WTC11 (cell line): ENCODE results near the gene NAT8L. TPM values are rescaled to one million over a fixed set of nuclear protein-coding genes. Genes with fewer than 3 reads are reported as not detected.

Experiments used
- ATAC-seq: fragments of 200-7000 bp; cut with Tn5 transposase; 2 replicates; pipeline ENCODE4 v1.10.0; 2021; ENCODE audit warnings: mild to moderate bottlenecking, moderate library complexity
- CTCF ChIA-PET: fragments of 300-600 bp; sonication (Branson Sonifier 250); formaldehyde crosslinking; loops from one replicate; lab custom pipeline; 2021; ENCODE audit warnings: antibody characterized with exemption; lab: Charles Lee
- POLR2A ChIA-PET: fragments of 350-600 bp; sonication (Branson Sonifier 250); formaldehyde crosslinking; loops from one replicate; lab custom pipeline; 2021; ENCODE audit warnings: antibody characterized with exemption; lab: Charles Lee
- DNase-seq: peaks from one replicate; pipeline ENCODE4 v3.0.0; 2021; ENCODE audit warnings: low spot score
- H3K27ac Mint-ChIP-seq: 2 replicates; pipeline ENCODE4 v1.8.0; 2021; ENCODE audit warnings: mixed read lengths
- H3K27me3 Mint-ChIP-seq: 2 replicates; pipeline ENCODE4 v1.8.0; 2021; ENCODE audit warnings: low read depth, mild to moderate bottlenecking, moderate library complexity, mixed read lengths
- H3K36me3 Mint-ChIP-seq: 2 replicates; pipeline ENCODE4 v1.8.0; 2021; ENCODE audit warnings: mixed read lengths
- H3K4me1 Mint-ChIP-seq: 2 replicates; pipeline ENCODE4 v1.8.0; 2022; ENCODE audit warnings: mixed read lengths
- H3K4me3 Mint-ChIP-seq: 2 replicates; pipeline ENCODE4 v1.8.0; 2021; ENCODE audit warnings: mild to moderate bottlenecking, moderate library complexity, mixed read lengths
- H3K9me3 Mint-ChIP-seq: 2 replicates; pipeline ENCODE4 v1.8.0; 2021; ENCODE audit warnings: mixed read lengths
- ATF3 ChIP-seq: sonication (generic); formaldehyde crosslinking; conservative IDR thresholded peaks from 2 replicates; pipeline ENCODE4 v1.8.1; 2022; ENCODE audit warnings: mild to moderate bottlenecking, missing genetic modification reagents
- ATF6 ChIP-seq: sonication (generic); formaldehyde crosslinking; IDR thresholded peaks from 2 replicates; pipeline ENCODE4 v1.8.1; 2023; ENCODE audit warnings: mild to moderate bottlenecking, missing genetic modification reagents
- CDX4 ChIP-seq: fragments of 250-450 bp; sonication (Bioruptor Pico); IDR thresholded peaks from 2 replicates; pipeline ENCODE4 v1.9.0; 2021; ENCODE audit warnings: moderate library complexity, mild to moderate bottlenecking, inconsistent platforms, borderline replicate concordance
- CREB1 ChIP-seq: sonication (generic); formaldehyde crosslinking; IDR thresholded peaks from 2 replicates; pipeline ENCODE4 v1.8.0; 2023; ENCODE audit warnings: mild to moderate bottlenecking, missing genetic modification reagents
- E2F4 ChIP-seq: sonication (generic); formaldehyde crosslinking; IDR thresholded peaks from 2 replicates; pipeline ENCODE4 v1.8.1; 2022; ENCODE audit warnings: low read depth, mild to moderate bottlenecking, moderate library complexity, missing genetic modification reagents, borderline replicate concordance
- ELF4 ChIP-seq: sonication (generic); formaldehyde crosslinking; IDR thresholded peaks from 2 replicates; pipeline ENCODE4 v1.8.1; 2022; ENCODE audit warnings: low read depth, mild to moderate bottlenecking, moderate library complexity, missing genetic modification reagents
- ETV6 ChIP-seq: sonication (generic); formaldehyde crosslinking; IDR thresholded peaks from 2 replicates; pipeline ENCODE4 v1.8.1; 2022; ENCODE audit warnings: mild to moderate bottlenecking, missing genetic modification reagents
- FOXJ3 ChIP-seq: sonication (generic); formaldehyde crosslinking; IDR thresholded peaks from 2 replicates; pipeline ENCODE4 v1.9.0; 2021; ENCODE audit warnings: missing genetic modification reagents, mild to moderate bottlenecking, borderline replicate concordance
- FOXP1 ChIP-seq: sonication (generic); formaldehyde crosslinking; IDR thresholded peaks from 2 replicates; pipeline ENCODE4 v1.8.0; 2022; ENCODE audit warnings: missing genetic modification reagents, mild to moderate bottlenecking, moderate library complexity, borderline replicate concordance
- IRF1 ChIP-seq: sonication (generic); formaldehyde crosslinking; IDR thresholded peaks from 2 replicates; pipeline ENCODE4 v1.8.0; 2023; ENCODE audit warnings: missing genetic modification reagents
- KAT7 ChIP-seq: sonication (generic); formaldehyde crosslinking; IDR thresholded peaks from 2 replicates; pipeline ENCODE4 v1.8.1; 2023; ENCODE audit warnings: missing genetic modification reagents, mild to moderate bottlenecking, borderline replicate concordance
- NFE2L1 ChIP-seq: sonication (generic); formaldehyde crosslinking; IDR thresholded peaks from 2 replicates; pipeline ENCODE4 v1.8.1; 2023; ENCODE audit warnings: missing genetic modification reagents
- NR2C2 ChIP-seq: sonication (generic); formaldehyde crosslinking; IDR thresholded peaks from 2 replicates; pipeline ENCODE4 v1.8.0; 2022; ENCODE audit warnings: mild to moderate bottlenecking, missing genetic modification reagents
- PREB ChIP-seq: sonication (generic); formaldehyde crosslinking; IDR thresholded peaks from 2 replicates; pipeline ENCODE4 v1.8.1; 2022; ENCODE audit warnings: mild to moderate bottlenecking, missing genetic modification reagents, moderate library complexity, borderline replicate concordance
- TEAD1 ChIP-seq: sonication (generic); formaldehyde crosslinking; IDR thresholded peaks from 2 replicates; pipeline ENCODE4 v1.8.0; 2022; ENCODE audit warnings: mild to moderate bottlenecking, missing genetic modification reagents
- USF1 ChIP-seq: sonication (generic); formaldehyde crosslinking; IDR thresholded peaks from 2 replicates; pipeline ENCODE4 v1.8.0; 2022; ENCODE audit warnings: mild to moderate bottlenecking, missing genetic modification reagents
- ZBTB43 ChIP-seq: sonication (generic); formaldehyde crosslinking; IDR thresholded peaks from 2 replicates; pipeline ENCODE4 v1.8.1; 2023; ENCODE audit warnings: mild to moderate bottlenecking, missing genetic modification reagents
- ZNF138 ChIP-seq: sonication (generic); formaldehyde crosslinking; conservative IDR thresholded peaks from 2 replicates; pipeline ENCODE4 v1.8.1; 2022; ENCODE audit warnings: mild to moderate bottlenecking, moderate library complexity, missing genetic modification reagents
- ZNF219 ChIP-seq: sonication (generic); formaldehyde crosslinking; IDR thresholded peaks from 2 replicates; pipeline ENCODE4 v1.8.0; 2023; ENCODE audit warnings: missing genetic modification reagents, mild to moderate bottlenecking, borderline replicate concordance
- ZNF671 ChIP-seq: fragments of 250-450 bp; sonication (Bioruptor Pico); IDR thresholded peaks from 2 replicates; pipeline ENCODE4 v1.8.0; 2021; ENCODE audit warnings: mild to moderate bottlenecking
- total RNA-seq: library from RNA; stranded (reverse); gene quantifications from 3 replicates; pipeline ENCODE4 v1.2.3, GENCODE V29; 2021

Gene NAT8L
- total RNA-seq, 1 experiment from 2014 or later: 20.0 TPM

GRCh38 chr4:2104556-2105345 is 45.6 kb downstream of the NAT8L start:
- Mint-ChIP-seq H3K4me1 (no peaks in the 10 kb centered on the region), H3K36me3 (no peaks in the 10 kb centered on the region), H3K27ac (no peak overlapping the region), H3K27me3 (peaks cover 25% of the 10 kb centered on the region), H3K9me3 (peaks cover 17% of the 10 kb centered on the region), H3K4me3 (no peak overlapping the region)
- DNase-seq (no peak), ATAC-seq (no peak)
- TF ChIP-seq IRF1 (CRISPR knock-in tag) (no peak), ZNF671 (no peak), NFE2L1 (no peak), ETV6 (CRISPR knock-in tag) (no peak), NR2C2 (CRISPR knock-in tag) (no peak), ATF3 (CRISPR knock-in tag) (no peak), ZNF219 (CRISPR knock-in tag) (no peak), CDX4 (CRISPR knock-in tag) (no peak), PREB (CRISPR knock-in tag) (no peak), TEAD1 (CRISPR knock-in tag) (no peak), CREB1 (CRISPR knock-in tag) (no peak)
- ChIA-PET CTCF (no interaction called here), POLR2A (interaction anchor here (1.2 kb wide), 1 partner anchor 18 kb away, joined by 3 read pairs; no protein-coding TSS in a partner anchor)

- H3K4me3 Mint-ChIP-seq: no peak overlapping the region
- TF ChIP-seq ZNF138 (CRISPR knock-in tag): no peak
- TF ChIP-seq KAT7 (CRISPR knock-in tag): no peak
- TF ChIP-seq NFE2L1: no peak
- no peak for TF ChIP-seq ELF4
- TF ChIP-seq FOXP1 (CRISPR knock-in tag): no peak
- H3K36me3 Mint-ChIP-seq: no peaks in the 10 kb centered on the region
- peaks cover 32% of the 10 kb centered on the region for H3K27me3 Mint-ChIP-seq
- ChIA-PET POLR2A (interaction anchor here (1.2 kb wide), 1 partner anchor 17 kb away, joined by 3 read pairs; no protein-coding TSS in a partner anchor), CTCF (no interaction called here)
- peaks cover 17% of the 10 kb centered on the region for H3K9me3 Mint-ChIP-seq
- DNase-seq: no peak
- H3K4me1 Mint-ChIP-seq: no peaks in the 10 kb centered on the region
- H3K27ac Mint-ChIP-seq: no peak overlapping the region
- ATAC-seq: no peak
Observed at GRCh38 chr4:2105559-2105958, 46.4 kb downstream of the NAT8L start.

- CTCF ChIA-PET: no interaction called here
- POLR2A ChIA-PET: no interaction called here
- no peak for TF ChIP-seq FOXJ3 (CRISPR knock-in tag)
- no peak for TF ChIP-seq E2F4 (CRISPR knock-in tag)
- TF ChIP-seq ATF6 (CRISPR knock-in tag): no peak
- no peak for TF ChIP-seq USF1 (CRISPR knock-in tag)
- TF ChIP-seq ZBTB43: no peak
Observed at GRCh38 chr4:2116687-2117400, 57.7 kb downstream of the NAT8L start.

More at GRCh38 chr4:2116687-2117400, 57.7 kb downstream of the NAT8L start:
- ATAC-seq: no peak
- Mint-ChIP-seq H3K9me3 (no peaks in the 10 kb centered on the region), H3K27me3 (peaks cover 7% of the 10 kb centered on the region), H3K4me3 (no peak overlapping the region), H3K36me3 (no peaks in the 10 kb centered on the region), H3K27ac (no peak overlapping the region), H3K4me1 (no peaks in the 10 kb centered on the region)
- no peak for DNase-seq
